Mesenchymal stem cell (in vitro differentiated cells and primary cell): ENCODE results near the gene KIF26B.

Experiments
- DNase-seq: peaks from one replicate; pipeline ENCODE4 v3.0.0-alpha.2; 2013
- H2AFZ ChIP-seq: one replicate; pipeline ENCODE4 v1.6.1; 2013; ENCODE audit warnings: low read depth, mild to moderate bottlenecking, control low read depth, inconsistent platforms, low read length, moderate library complexity
- H2AK5ac ChIP-seq: 2 replicates; pipeline ENCODE4 v1.6.1; 2013; ENCODE audit warnings: low read length, moderate library complexity, mild to moderate bottlenecking, inconsistent platforms; ENCODE audit not compliant: severe bottlenecking
- H2BK120ac ChIP-seq: one replicate; pipeline ENCODE4 v1.6.1; 2013; ENCODE audit warnings: low read depth, mild to moderate bottlenecking, inconsistent platforms, low read length, moderate library complexity
- H2BK12ac ChIP-seq, 2 experiments: one replicate each; pipeline ENCODE4 v1.6.1; 2013; ENCODE audit warnings: inconsistent platforms in 2 of 2, low read length in 2 of 2, mild to moderate bottlenecking in 2 of 2, moderate library complexity in 2 of 2, control low read depth in 1 of 2
- H2BK15ac ChIP-seq: one replicate; pipeline ENCODE4 v1.6.1; 2013; ENCODE audit warnings: mild to moderate bottlenecking, low read depth, inconsistent platforms; ENCODE audit not compliant: poor library complexity, severe bottlenecking
- H2BK5ac ChIP-seq: 2 replicates; pipeline ENCODE4 v1.6.1; 2013; ENCODE audit warnings: low read depth, mild to moderate bottlenecking, low read length, control low read depth, inconsistent platforms; ENCODE audit not compliant: poor library complexity, severe bottlenecking
- H3K14ac ChIP-seq, 2 experiments: one replicate each; pipeline ENCODE4 v1.6.1; 2013; ENCODE audit warnings: inconsistent platforms in 2 of 2, low read length in 2 of 2, control low read depth in 1 of 2, mild to moderate bottlenecking in 1 of 2, moderate library complexity in 1 of 2
- H3K18ac ChIP-seq, 2 experiments: one replicate each; pipeline ENCODE4 v1.6.1; 2013; ENCODE audit warnings: inconsistent platforms in 2 of 2, low read length in 2 of 2, control low read depth in 1 of 2, low read depth in 1 of 2, mild to moderate bottlenecking in 1 of 2
- H3K23ac ChIP-seq, 2 experiments: one replicate each; pipeline ENCODE4 v1.6.1; 2013; ENCODE audit warnings: inconsistent platforms in 2 of 2, low read length in 2 of 2, mild to moderate bottlenecking in 2 of 2, moderate library complexity in 2 of 2, control low read depth in 1 of 2
- H3K27ac ChIP-seq: 2 replicates; pipeline ENCODE4 v1.5.1; 2013; ENCODE audit warnings: mild to moderate bottlenecking, moderate library complexity, low read length, control low read depth, inconsistent platforms; ENCODE audit not compliant: poor library complexity, severe bottlenecking
- H3K27me3 ChIP-seq, 2 experiments: 2 replicates each; pipeline versions ENCODE4 v1.6.1 to v1.7.0; 2013; ENCODE audit warnings: low read length in 2 of 2, mild to moderate bottlenecking in 2 of 2, moderate library complexity in 2 of 2, control low read depth in 1 of 2, inconsistent platforms in 1 of 2; ENCODE audit not compliant: control insufficient read depth in 1 of 2, insufficient read depth in 1 of 2
- H3K36me3 ChIP-seq, 2 experiments: 2 replicates each; pipeline versions ENCODE4 v1.6.1 to v1.7.0; 2013; ENCODE audit warnings: low read length in 2 of 2, control low read depth in 1 of 2, inconsistent platforms in 1 of 2, low read depth in 1 of 2, mild to moderate bottlenecking in 1 of 2; ENCODE audit not compliant: insufficient read depth in 2 of 2, control insufficient read depth in 1 of 2
- H3K4ac ChIP-seq, 2 experiments: one replicate each; pipeline ENCODE4 v1.6.1; 2013; ENCODE audit warnings: inconsistent platforms in 2 of 2, low read length in 2 of 2, mild to moderate bottlenecking in 2 of 2, moderate library complexity in 2 of 2, control low read depth in 1 of 2, low read depth in 1 of 2
- H3K4me1 ChIP-seq: 2 replicates; pipeline ENCODE4 v1.6.1; 2013; ENCODE audit warnings: low read depth, low read length, control low read depth; ENCODE audit not compliant: control insufficient read depth, insufficient read depth
- H3K4me2 ChIP-seq: 2 replicates; pipeline ENCODE4 v1.6.1; 2013; ENCODE audit warnings: low read length, mild to moderate bottlenecking, inconsistent platforms; ENCODE audit not compliant: poor library complexity, severe bottlenecking
- H3K4me3 ChIP-seq, 2 experiments: 2 replicates each; pipeline versions ENCODE4 v1.5.1 to v1.7.0; 2013; ENCODE audit warnings: low read length in 2 of 2, mild to moderate bottlenecking in 2 of 2, control low read depth in 1 of 2, low read depth in 1 of 2; ENCODE audit not compliant: insufficient read depth in 1 of 2
- H3K79me1 ChIP-seq: replicated peaks from 2 replicates; pipeline ENCODE4 v1.6.1; 2013; ENCODE audit warnings: mild to moderate bottlenecking, control low read depth, low read length, inconsistent platforms; ENCODE audit not compliant: poor library complexity, severe bottlenecking
- H3K9ac ChIP-seq: 2 replicates; pipeline ENCODE4 v1.7.0; 2013; ENCODE audit warnings: mild to moderate bottlenecking, low read length, moderate library complexity
- H3K9me3 ChIP-seq: 2 replicates; pipeline ENCODE4 v1.7.0; 2013; ENCODE audit warnings: mild to moderate bottlenecking, low read length; ENCODE audit not compliant: control insufficient read depth
- H4K8ac ChIP-seq: one replicate; pipeline ENCODE4 v1.6.1; 2013; ENCODE audit warnings: inconsistent platforms, mild to moderate bottlenecking, low read length, moderate library complexity
- H4K91ac ChIP-seq: one replicate; pipeline ENCODE4 v1.6.1; 2013; ENCODE audit warnings: mild to moderate bottlenecking, low read length, inconsistent platforms
- WGBS: methylation state at CpG from one replicate; pipeline ENCODE4 v1.1.7; 2013; ENCODE audit warnings: mixed read lengths; 5-methylcytosine and 5-hydroxymethylcytosine counted together

The KIF26B gene

GRCh38 chr1:245461681-245462080, 306.9 kb downstream of the KIF26B start:
- Histone ChIP-seq H2AFZ (no peak overlapping the region), H2BK12ac (no peak overlapping the region), H3K4me1 (peaks cover 2% of the 10 kb centered on the region), H2BK5ac (no peak overlapping the region), H3K4me3 (no peak overlapping the region), H3K23ac (no peak overlapping the region), H3K14ac (no peak overlapping the region), H3K79me1 (no peaks in the 10 kb centered on the region), H2BK120ac (no peak overlapping the region), H2AK5ac (no peak overlapping the region), H4K8ac (no peak overlapping the region), H3K9ac (no peak overlapping the region), H3K27me3 (peaks cover 9 to 20% of the 10 kb centered on the region in 2 experiments), H3K9me3 (no peaks in the 10 kb centered on the region), H3K18ac (no peak overlapping the region), H3K4me2 (no peak overlapping the region), H4K91ac (no peak overlapping the region), H3K4ac (no peak overlapping the region), H2BK15ac (no peak overlapping the region), H3K27ac (no peak overlapping the region), H3K36me3 (no peaks in the 10 kb centered on the region)
- WGBS: 95% methylated on average over 5 of the region's 5 CpGs
- no peak for DNase-seq

- Histone ChIP-seq H2AK5ac (no peak overlapping the region), H3K27me3 (peaks cover 9 to 20% of the 10 kb centered on the region in 2 experiments), H3K14ac (no peak overlapping the region), H2BK120ac (no peak overlapping the region), H3K36me3 (no peaks in the 10 kb centered on the region), H2BK5ac (no peak overlapping the region), H3K4me3 (no peak overlapping the region), H3K23ac (no peak overlapping the region), H4K91ac (no peak overlapping the region), H3K79me1 (no peaks in the 10 kb centered on the region), H2BK12ac (no peak overlapping the region), H3K4me1 (peaks cover 2% of the 10 kb centered on the region), H3K4ac (no peak overlapping the region), H2AFZ (no peak overlapping the region), H3K4me2 (no peak overlapping the region), H3K18ac (no peak overlapping the region), H2BK15ac (no peak overlapping the region), H3K27ac (no peak overlapping the region), H4K8ac (no peak overlapping the region), H3K9me3 (no peaks in the 10 kb centered on the region), H3K9ac (no peak overlapping the region)
- no peak for DNase-seq
- WGBS: 77% methylated on average over 7 of the region's 7 CpGs
These were observed 307.4 kb downstream of the KIF26B start for GRCh38 chr1:245462161-245462560.

GRCh38 chr1:245463392-245464165, 308.8 kb downstream of the KIF26B start:
- no peak overlapping the region for H2BK15ac ChIP-seq
- H2AK5ac ChIP-seq: no peak overlapping the region
- H2BK5ac ChIP-seq: no peak overlapping the region
- H2AFZ ChIP-seq: no peak overlapping the region
- 76% methylated on average over 11 of the region's 11 CpGs for WGBS
- peaks cover 9 to 20% of the 10 kb centered on the region in 2 experiments for H3K27me3 ChIP-seq
- H3K9ac ChIP-seq: no peak overlapping the region
- H2BK120ac ChIP-seq: no peak overlapping the region
- H4K8ac ChIP-seq: no peak overlapping the region
- H3K14ac ChIP-seq: no peak overlapping the region
- peak overlapping the region in 1 of 2 experiments; percentile 11 for H2BK12ac ChIP-seq
- H3K79me1 ChIP-seq: no peaks in the 10 kb centered on the region
- H3K4ac ChIP-seq: no peak overlapping the region
- no peaks in the 10 kb centered on the region for H3K36me3 ChIP-seq
- H3K23ac ChIP-seq: no peak overlapping the region
- H4K91ac ChIP-seq: no peak overlapping the region
- no peak overlapping the region for H3K18ac ChIP-seq
- H3K4me1 ChIP-seq: peaks cover 2% of the 10 kb centered on the region
- no peaks in the 10 kb centered on the region for H3K9me3 ChIP-seq
- H3K27ac ChIP-seq: no peak overlapping the region
- H3K4me3 ChIP-seq: no peak overlapping the region
- no peak overlapping the region for H3K4me2 ChIP-seq
- DNase-seq: no peak

DNA sequence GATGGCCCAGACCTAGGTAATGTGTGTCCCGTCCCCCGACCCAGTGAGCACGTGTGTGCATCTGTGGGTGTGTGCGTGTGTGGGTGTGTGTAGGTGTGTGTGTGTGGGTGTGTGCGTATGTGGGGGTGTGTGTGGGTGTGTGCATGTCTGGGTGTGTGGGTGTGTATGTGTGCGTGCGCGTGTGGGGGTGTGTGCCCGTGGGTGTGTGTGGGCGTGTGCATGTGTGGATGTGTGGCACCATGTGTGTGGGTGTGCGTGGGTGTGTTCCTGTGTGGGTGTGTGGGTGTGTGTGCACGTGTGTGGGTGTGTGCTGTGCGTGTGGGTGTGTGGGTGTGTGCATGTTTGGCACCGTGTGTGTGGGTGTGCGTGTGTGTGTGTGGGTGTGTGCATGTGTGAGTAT, 309.5 kb downstream of the KIF26B start:
- Histone ChIP-seq H3K23ac (no peak overlapping the region), H2BK120ac (no peak overlapping the region), H3K4ac (no peak overlapping the region), H3K4me1 (peaks cover 2% of the 10 kb centered on the region), H3K27me3 (peaks cover 6 to 20% of the 10 kb centered on the region in 2 experiments), H3K14ac (peak overlapping the region in 1 of 2 experiments; percentile 86), H4K91ac (peak overlapping the region; percentile 18), H4K8ac (peak overlapping the region; percentile 4), H3K18ac (no peak overlapping the region), H2BK5ac (no peak overlapping the region), H2BK12ac (peak overlapping the region in 1 of 2 experiments; percentile 10), H3K79me1 (no peaks in the 10 kb centered on the region), H3K4me2 (no peak overlapping the region), H3K4me3 (no peak overlapping the region), H3K9me3 (no peaks in the 10 kb centered on the region), H2AFZ (no peak overlapping the region), H3K36me3 (no peaks in the 10 kb centered on the region), H3K9ac (no peak overlapping the region), H3K27ac (no peak overlapping the region), H2AK5ac (no peak overlapping the region), H2BK15ac (no peak overlapping the region)
- DNase-seq: no peak
- WGBS: 96% methylated on average over 15 of the region's 15 CpGs
